Ishikawa (cell line): Measurements from ENCODE around the gene SLC6A5.

ENCODE experiments used
- CEBPB ChIP-seq: IDR thresholded peaks from 2 replicates; pipeline ENCODE4 v1.6.1; 2012
- EGR1 ChIP-seq: IDR thresholded peaks from 2 replicates; pipeline ENCODE4 v1.6.1; 2012
- EP300 ChIP-seq: IDR thresholded peaks from 2 replicates; pipeline ENCODE4 v1.6.1; 2012; ENCODE audit warnings: borderline replicate concordance
- MAX ChIP-seq: IDR thresholded peaks from 2 replicates; pipeline ENCODE4 v1.6.1; 2012
- REST ChIP-seq: IDR thresholded peaks from 2 replicates; pipeline ENCODE4 v1.6.1; 2012; ENCODE audit warnings: low read depth, mild to moderate bottlenecking
- TAF1 ChIP-seq: IDR thresholded peaks from 2 replicates; pipeline ENCODE4 v1.6.1; 2012; ENCODE audit warnings: low read depth, mild to moderate bottlenecking
- TCF12 ChIP-seq: IDR thresholded peaks from 2 replicates; pipeline ENCODE4 v1.6.1; 2012; ENCODE audit warnings: low read depth
- ZBTB7A ChIP-seq: IDR thresholded peaks from 2 replicates; pipeline ENCODE4 v1.6.1; 2012; ENCODE audit warnings: low read depth
- TF ChIP-seq, protein P1 (sequence below): IDR thresholded peaks from 2 replicates; pipeline ENCODE4 v1.6.1; 2012

DNA sequence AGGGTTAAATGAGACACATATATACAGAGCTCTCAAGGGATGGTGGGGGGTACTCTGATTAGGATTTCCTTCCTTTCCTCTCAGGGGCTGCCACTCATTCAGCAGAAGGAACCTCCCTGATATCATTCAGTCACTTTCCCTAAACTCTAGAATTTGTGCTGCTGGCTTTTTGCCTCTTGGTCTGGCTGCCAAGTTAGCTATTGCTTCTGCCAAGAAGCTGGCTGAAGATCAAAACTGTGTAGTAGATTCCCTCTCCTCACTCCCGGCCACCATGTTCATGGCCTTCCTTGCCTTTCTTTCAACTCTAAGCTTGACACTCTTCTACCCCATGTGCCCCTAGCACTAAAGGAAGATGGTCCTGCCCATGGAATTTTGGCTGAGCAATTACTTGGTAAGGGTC is 18.7 kb downstream of the SLC6A5 start:
- TF ChIP-seq EP300 (no peak), TAF1 (no peak), REST (no peak), MAX (no peak), ZBTB7A (no peak), TCF12 (no peak), CEBPB (no peak), EGR1 (no peak)
- TF ChIP-seq, protein P1, sequence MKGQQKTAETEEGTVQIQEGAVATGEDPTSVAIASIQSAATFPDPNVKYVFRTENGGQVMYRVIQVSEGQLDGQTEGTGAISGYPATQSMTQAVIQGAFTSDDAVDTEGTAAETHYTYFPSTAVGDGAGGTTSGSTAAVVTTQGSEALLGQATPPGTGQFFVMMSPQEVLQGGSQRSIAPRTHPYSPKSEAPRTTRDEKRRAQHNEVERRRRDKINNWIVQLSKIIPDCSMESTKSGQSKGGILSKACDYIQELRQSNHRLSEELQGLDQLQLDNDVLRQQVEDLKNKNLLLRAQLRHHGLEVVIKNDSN, result no peak
